Transverse colon (tissue), 3 donors: ENCODE measurements around the gene GPR179.

Experiments used
- EP300 ChIP-seq: sonication (generic); formaldehyde crosslinking; IDR thresholded peaks from one replicate; pipeline ENCODE4 v1.6.1; 2017; ENCODE audit warnings: antibody characterized with exemption, low read depth
- POLR2A ChIP-seq: fragments of 450-650 bp; IDR thresholded peaks from one replicate; pipeline ENCODE4 v1.6.1; 2016; ENCODE audit warnings: antibody characterized with exemption, mild to moderate bottlenecking, moderate library complexity
- TF ChIP-seq, protein P1 (sequence below), 5 experiments: fragments of 200-600 bp in 3 of 5; fragments of 450-650 bp in 2 of 5; sonication (generic) in 3 of 5; IDR thresholded peaks; 1 replicate in 2 of 5; 2 replicates in 3 of 5; pipeline ENCODE4 v1.5.1; 2016 to 2017; ENCODE audit warnings: antibody characterized with exemption in 5 of 5, inconsistent platforms in 3 of 5, mild to moderate bottlenecking in 2 of 5, moderate library complexity in 1 of 5

DNA sequence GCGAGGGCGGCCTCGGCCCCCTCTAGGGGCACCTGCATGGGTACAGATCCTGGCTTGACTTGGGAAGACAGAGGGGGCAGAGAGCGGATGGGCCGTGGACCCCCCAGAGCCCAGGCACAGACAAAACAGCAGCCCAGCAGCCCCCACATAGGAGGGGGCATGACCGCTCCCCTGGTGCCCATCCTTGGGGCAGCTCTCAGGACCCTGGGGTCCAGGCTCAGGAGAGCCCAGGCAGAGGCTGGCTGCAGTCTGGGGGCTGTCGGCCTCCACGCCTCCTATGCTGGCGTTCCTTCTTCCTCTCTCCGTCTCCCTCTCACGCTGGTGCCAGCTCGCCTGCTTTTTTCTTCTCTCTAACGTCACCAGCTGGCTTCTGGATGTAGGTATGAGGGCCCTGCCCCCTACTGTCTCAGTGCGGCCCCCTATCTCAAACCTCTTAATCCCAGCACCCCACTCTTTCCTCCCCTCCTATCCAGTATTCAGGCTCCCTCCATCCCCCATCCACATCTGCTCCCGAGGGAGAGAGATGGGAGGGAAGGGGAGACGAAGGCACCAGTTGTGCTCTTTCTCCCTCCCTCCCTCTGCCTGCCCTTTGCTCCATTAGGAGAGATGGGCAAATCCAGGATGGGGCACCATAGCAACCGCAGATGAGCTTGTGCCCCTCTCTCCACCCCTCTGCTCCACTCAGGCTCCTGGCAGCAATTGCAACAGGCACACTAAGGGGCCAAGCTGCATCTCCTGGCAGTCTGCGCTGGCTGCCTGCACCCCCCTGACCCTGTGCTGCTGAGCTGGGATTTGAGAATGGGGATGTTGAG is at the start of gene GPR179:
- TF ChIP-seq, protein P1, sequence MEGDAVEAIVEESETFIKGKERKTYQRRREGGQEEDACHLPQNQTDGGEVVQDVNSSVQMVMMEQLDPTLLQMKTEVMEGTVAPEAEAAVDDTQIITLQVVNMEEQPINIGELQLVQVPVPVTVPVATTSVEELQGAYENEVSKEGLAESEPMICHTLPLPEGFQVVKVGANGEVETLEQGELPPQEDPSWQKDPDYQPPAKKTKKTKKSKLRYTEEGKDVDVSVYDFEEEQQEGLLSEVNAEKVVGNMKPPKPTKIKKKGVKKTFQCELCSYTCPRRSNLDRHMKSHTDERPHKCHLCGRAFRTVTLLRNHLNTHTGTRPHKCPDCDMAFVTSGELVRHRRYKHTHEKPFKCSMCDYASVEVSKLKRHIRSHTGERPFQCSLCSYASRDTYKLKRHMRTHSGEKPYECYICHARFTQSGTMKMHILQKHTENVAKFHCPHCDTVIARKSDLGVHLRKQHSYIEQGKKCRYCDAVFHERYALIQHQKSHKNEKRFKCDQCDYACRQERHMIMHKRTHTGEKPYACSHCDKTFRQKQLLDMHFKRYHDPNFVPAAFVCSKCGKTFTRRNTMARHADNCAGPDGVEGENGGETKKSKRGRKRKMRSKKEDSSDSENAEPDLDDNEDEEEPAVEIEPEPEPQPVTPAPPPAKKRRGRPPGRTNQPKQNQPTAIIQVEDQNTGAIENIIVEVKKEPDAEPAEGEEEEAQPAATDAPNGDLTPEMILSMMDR (IDR thresholded peaks at IDR 0.05), result no peak
- TF ChIP-seq POLR2A (no peak), EP300 (no peak)
